GM18870 (cell line): ENCODE results near the gene MAF.
A peak's percentile ranks its signal among the peaks of the same experiment; 100 is the strongest.

Experiments
- ATAC-seq: cut with Tn5 transposase; IDR thresholded peaks from one replicate; pipeline ENCODE4 v1.9.1; 2021; ENCODE audit warnings: moderate library complexity; ENCODE audit not compliant: unreplicated experiment

MAF gene

GRCh38 chr16:79600638-79601091 lies at the start of gene MAF:
Gene MAF, minus strand, starts transcription at chr16:79600737. Its CDS starts 835 bp downstream, at chr16:79599902.
- ATAC-seq: no peak

GRCh38 chr16:79648826-79649225 lies 48.3 kb upstream of the MAF start:
- ATAC-seq: no peak

- ATAC-seq: no peak
Measured at GRCh38 chr16:79647586-79647985, 47.0 kb upstream of the MAF start.

- ATAC-seq: no peak
Measured at GRCh38 chr16:79645701-79646100, 45.2 kb upstream of the MAF start.

- no peak for ATAC-seq
Measured at GRCh38 chr16:79644971-79645667, 44.6 kb upstream of the MAF start.

- ATAC-seq: no peak
Measured at GRCh38 chr16:79642652-79643051, 42.1 kb upstream of the MAF start.

- no peak for ATAC-seq
Measured at GRCh38 chr16:79640513-79641360, 40.2 kb upstream of the MAF start.

- no peak for ATAC-seq
Measured at GRCh38 chr16:79639576-79640311, 39.2 kb upstream of the MAF start.

- no peak for ATAC-seq
Measured at GRCh38 chr16:79638386-79638785, 37.8 kb upstream of the MAF start.

- ATAC-seq: no peak
Measured at GRCh38 chr16:79635488-79635887, 35.0 kb upstream of the MAF start.

GRCh38 chr16:79634298-79634697 lies 33.8 kb upstream of the MAF start:
- no peak for ATAC-seq

GRCh38 chr16:79632289-79632688 lies 31.8 kb upstream of the MAF start:
- ATAC-seq: no peak

- ATAC-seq: no peak
Measured at GRCh38 chr16:79628988-79629387, 28.5 kb upstream of the MAF start.

GRCh38 chr16:79628501-79628975 lies 28.0 kb upstream of the MAF start:
- ATAC-seq: peak; percentile 93

- no peak for ATAC-seq
Measured at GRCh38 chr16:79627092-79627491, 26.6 kb upstream of the MAF start.

GRCh38 chr16:79625738-79626137 lies 25.2 kb upstream of the MAF start:
- ATAC-seq: no peak

- no peak for ATAC-seq
Measured at GRCh38 chr16:79623824-79624223, 23.3 kb upstream of the MAF start.

GRCh38 chr16:79623062-79623461 lies 22.5 kb upstream of the MAF start:
- ATAC-seq: no peak

GRCh38 chr16:79621027-79621426 lies 20.5 kb upstream of the MAF start:
- no peak for ATAC-seq

- ATAC-seq: no peak
Measured at GRCh38 chr16:79618692-79619050, 18.1 kb upstream of the MAF start.

- ATAC-seq: no peak
Measured at GRCh38 chr16:79618041-79618691, 17.6 kb upstream of the MAF start.
